ENCODE data around the gene ACSS1. TPM values are rescaled to one million over a fixed set of nuclear protein-coding genes. Genes with fewer than 3 reads are reported as not detected.
A peak's percentile ranks its signal among the peaks of the same experiment; 100 is the strongest.

Gene ACSS1
- total RNA-seq, 1 experiment from 2014 or later, result 0.51 TPM

- no peak for TF ChIP-seq CTCF (IDR thresholded peaks at IDR 0.05; ENCODE audit: unreplicated experiment)
- POLR2A ChIA-PET, result interaction anchor here (0.6 to 2.4 kb wide), 2 partner anchors 196 to 1700 kb away, joined by 3 to 7 read pairs; partner anchors contain the start of gene PYGB
- no peak overlapping the region for H3K4me3 Mint-ChIP-seq (ENCODE audit: unreplicated experiment)
- intact Hi-C loops (cut with micrococcal nuclease), result no loop called here
- H3K9me3 Mint-ChIP-seq (ENCODE audit: unreplicated experiment), result no peaks in the 10 kb centered on the region
- DNase-seq (ENCODE audit: unreplicated experiment), result peak; percentile 52
- peaks cover 11% of the 10 kb centered on the region for H3K4me1 Mint-ChIP-seq (ENCODE audit: insufficient read depth, unreplicated experiment)
- peaks cover 38% of the 10 kb centered on the region for H3K27me3 Mint-ChIP-seq (ENCODE audit: insufficient read depth, unreplicated experiment)
- H3K36me3 Mint-ChIP-seq (ENCODE audit: insufficient read depth, unreplicated experiment), result no peaks in the 10 kb centered on the region
- no TSS peak for BruUV-seq (replicated peaks)
- H3K27ac Mint-ChIP-seq (ENCODE audit: low read depth, unreplicated experiment), result no peak overlapping the region
- CTCF ChIA-PET, result interaction anchor here (0.6 to 2.8 kb wide), 6 partner anchors 11 to 617 kb away, joined by 3 to 11 read pairs (median 4); no protein-coding TSS in a partner anchor
Observed at GRCh38 chr20:25052255-25053194, 5.4 kb downstream of the ACSS1 start.

GRCh38 chr20:25051386-25052155 is 6.4 kb downstream of the ACSS1 start:
- ChIA-PET CTCF (interaction anchor here (0.6 to 1.1 kb wide), 5 partner anchors 10 to 618 kb away, joined by 3 to 4 read pairs (median 3); no protein-coding TSS in a partner anchor), POLR2A (no interaction called here)
- Mint-ChIP-seq H3K36me3 (ENCODE audit: insufficient read depth, unreplicated experiment) (no peaks in the 10 kb centered on the region), H3K27me3 (ENCODE audit: insufficient read depth, unreplicated experiment) (peaks cover 48% of the 10 kb centered on the region), H3K4me1 (ENCODE audit: insufficient read depth, unreplicated experiment) (peaks cover 11% of the 10 kb centered on the region), H3K27ac (ENCODE audit: low read depth, unreplicated experiment) (no peak overlapping the region), H3K4me3 (ENCODE audit: unreplicated experiment) (no peak overlapping the region), H3K9me3 (ENCODE audit: unreplicated experiment) (no peaks in the 10 kb centered on the region)
- BruUV-seq (replicated peaks), result no TSS peak
- DNase-seq (ENCODE audit: unreplicated experiment), result no peak
- no peak for TF ChIP-seq CTCF (IDR thresholded peaks at IDR 0.05; ENCODE audit: unreplicated experiment)
- intact Hi-C loops (cut with micrococcal nuclease), result no loop called here

- CTCF ChIA-PET, result interaction anchor here (0.6 to 1.1 kb wide), 2 partner anchors 51 to 128 kb away, joined by 3 to 4 read pairs; no protein-coding TSS in a partner anchor
- Mint-ChIP-seq H3K4me1 (ENCODE audit: insufficient read depth, unreplicated experiment) (peaks cover 11% of the 10 kb centered on the region), H3K9me3 (ENCODE audit: unreplicated experiment) (no peaks in the 10 kb centered on the region), H3K4me3 (ENCODE audit: unreplicated experiment) (no peak overlapping the region), H3K27me3 (ENCODE audit: insufficient read depth, unreplicated experiment) (peaks cover 56% of the 10 kb centered on the region), H3K27ac (ENCODE audit: low read depth, unreplicated experiment) (no peak overlapping the region), H3K36me3 (ENCODE audit: insufficient read depth, unreplicated experiment) (no peaks in the 10 kb centered on the region)
- BruUV-seq (replicated peaks), result no TSS peak
- intact Hi-C loops (cut with micrococcal nuclease), result no loop called here
- POLR2A ChIA-PET, result interaction anchor here (0.7 kb wide), 1 partner anchor 10 kb away, joined by 3 read pairs; no protein-coding TSS in a partner anchor
- no peak for DNase-seq (ENCODE audit: unreplicated experiment)
- TF ChIP-seq CTCF (IDR thresholded peaks at IDR 0.05; ENCODE audit: unreplicated experiment), result no peak
Observed at GRCh38 chr20:25050501-25051350, 7.2 kb downstream of the ACSS1 start.

All from MCF 10A (cell line).